Skeletal muscle tissue (tissue), 4 donors: ENCODE results near the gene PEA15. TPM values are rescaled to one million over a fixed set of nuclear protein-coding genes. Genes with fewer than 3 reads are reported as not detected.

Experiments
- H3K27ac ChIP-seq: one replicate; pipeline ENCODE4 v1.7.0; 2013; ENCODE audit warnings: mild to moderate bottlenecking, low read depth, low read length, inconsistent platforms
- H3K27me3 ChIP-seq, 3 donors: one replicate each; pipeline ENCODE4 v1.7.0; 2013; ENCODE audit warnings: low read length in 3 of 3; ENCODE audit not compliant: control insufficient read depth in 3 of 3, insufficient read depth in 3 of 3
- H3K36me3 ChIP-seq, 3 donors: one replicate each; pipeline ENCODE4 v1.7.0; 2013; ENCODE audit warnings: low read length in 3 of 3; ENCODE audit not compliant: control insufficient read depth in 3 of 3, insufficient read depth in 3 of 3
- H3K4me1 ChIP-seq, 3 donors: one replicate each; pipeline ENCODE4 v1.7.0; 2013; ENCODE audit warnings: low read length in 3 of 3, mild to moderate bottlenecking in 3 of 3; ENCODE audit not compliant: control insufficient read depth in 3 of 3, insufficient read depth in 3 of 3
- H3K4me3 ChIP-seq, 3 donors: one replicate each; pipeline ENCODE4 v1.7.0; 2013; ENCODE audit warnings: low read length in 3 of 3
- H3K9ac ChIP-seq, 3 donors: one replicate each; pipeline ENCODE4 v1.7.0; 2013; ENCODE audit warnings: low read length in 3 of 3, mild to moderate bottlenecking in 3 of 3, moderate library complexity in 2 of 3, low read depth in 1 of 3
- H3K9me3 ChIP-seq, 3 donors: one replicate each; pipeline ENCODE4 v1.7.0; 2013; ENCODE audit warnings: low read length in 3 of 3; ENCODE audit not compliant: control insufficient read depth in 3 of 3
- total RNA-seq: library from RNA; depleted of rRNA; stranded (reverse); fragments of >200 nt; gene quantifications from one replicate; pipeline ENCODE4 v1.2.3, GENCODE V29; 2014
- donor health status: Osteomylitis.

The PEA15 gene
- total RNA-seq, 1 donor from 2014 or later, result 26.1 TPM

DNA sequence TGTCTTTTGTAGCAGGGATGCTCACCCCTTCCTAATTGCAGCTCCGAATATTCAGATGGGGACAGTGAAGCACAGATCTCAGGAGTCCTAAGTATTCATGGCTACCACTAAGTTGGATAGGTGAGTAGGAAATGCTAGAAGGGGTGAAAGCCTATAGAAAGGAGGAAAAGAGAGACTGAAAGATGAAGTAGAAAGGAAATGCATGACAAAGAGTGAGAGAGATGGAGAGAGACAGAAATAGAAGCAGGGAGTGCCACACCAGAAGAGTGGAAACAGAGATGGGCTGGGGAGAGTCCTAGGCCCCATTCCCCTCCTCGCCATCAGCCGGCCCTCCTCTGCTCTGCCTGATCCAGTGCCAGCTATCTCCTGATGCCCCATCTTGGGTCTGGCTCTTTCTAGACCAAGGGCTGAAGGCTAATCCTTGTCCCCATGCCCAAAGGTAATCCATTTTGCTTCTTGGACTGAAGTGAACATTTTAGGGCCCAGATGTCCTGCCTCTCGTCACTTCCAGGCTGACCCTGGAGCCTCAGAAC lies 2.0 kb downstream of the PEA15 start:
- no peaks in the 10 kb centered on the region for H3K9me3 ChIP-seq
- H3K27ac ChIP-seq, result peak overlapping the region; percentile 88
- no peaks in the 10 kb centered on the region for H3K27me3 ChIP-seq
- H3K36me3 ChIP-seq, result peaks cover 12 to 25% (median 15%) of the 10 kb centered on the region in 3 donors
- H3K4me3 ChIP-seq, result peak overlapping the region in 1 of 3 donors; percentile 27
- H3K9ac ChIP-seq, result peak overlapping the region in 1 of 3 donors; percentile 3
- peaks cover 57 to 70% (median 66%) of the 10 kb centered on the region in 3 donors for H3K4me1 ChIP-seq

DNA sequence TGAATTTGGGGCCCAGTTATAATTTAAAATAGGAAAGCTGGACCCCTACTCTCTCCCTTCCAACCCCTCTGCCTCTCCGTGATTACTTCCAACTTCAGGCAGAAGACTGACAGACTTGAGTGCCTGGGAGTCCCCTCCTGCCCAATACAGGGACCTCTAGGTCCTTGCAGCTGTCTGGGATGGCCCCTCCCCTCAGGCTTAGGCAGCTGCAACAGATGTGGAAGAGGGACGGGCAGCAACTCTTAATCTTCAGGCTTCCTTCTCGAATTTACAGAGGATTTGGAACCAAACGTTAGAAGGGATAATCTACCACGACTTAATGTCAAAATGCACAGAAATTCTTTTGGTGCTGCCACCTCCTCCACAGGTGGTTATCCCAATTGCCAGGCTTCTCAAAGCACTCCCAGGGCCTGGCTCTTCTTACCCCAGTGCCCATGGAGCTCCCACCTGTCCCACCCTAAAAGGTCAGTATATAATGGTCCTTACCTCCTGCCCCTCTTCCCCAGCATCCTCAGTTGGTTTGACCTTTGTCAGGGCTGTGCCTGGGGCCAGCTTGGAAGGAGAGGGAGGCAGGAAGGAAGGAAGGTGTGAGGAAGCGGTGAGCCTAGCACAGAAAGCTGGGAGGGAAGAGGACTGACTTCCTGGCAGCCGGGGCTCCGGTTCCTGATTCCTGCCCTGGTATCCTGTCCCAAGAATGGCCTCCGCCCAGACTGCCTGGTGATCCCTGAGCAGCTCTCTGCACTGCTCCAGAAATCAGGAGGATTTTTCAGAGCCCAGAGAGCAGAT lies 2.8 kb downstream of the PEA15 start:
- H3K36me3 ChIP-seq, result peaks cover 13 to 25% (median 16%) of the 10 kb centered on the region in 3 donors
- H3K9ac ChIP-seq, result peak overlapping the region; percentile 3 to 50 (median 21)
- H3K4me3 ChIP-seq, result peak overlapping the region in 1 of 3 donors; percentile 45
- no peaks in the 10 kb centered on the region for H3K27me3 ChIP-seq
- H3K9me3 ChIP-seq, result no peaks in the 10 kb centered on the region
- peaks cover 57 to 70% (median 66%) of the 10 kb centered on the region in 3 donors for H3K4me1 ChIP-seq
- peak overlapping the region; percentile 88 for H3K27ac ChIP-seq

DNA sequence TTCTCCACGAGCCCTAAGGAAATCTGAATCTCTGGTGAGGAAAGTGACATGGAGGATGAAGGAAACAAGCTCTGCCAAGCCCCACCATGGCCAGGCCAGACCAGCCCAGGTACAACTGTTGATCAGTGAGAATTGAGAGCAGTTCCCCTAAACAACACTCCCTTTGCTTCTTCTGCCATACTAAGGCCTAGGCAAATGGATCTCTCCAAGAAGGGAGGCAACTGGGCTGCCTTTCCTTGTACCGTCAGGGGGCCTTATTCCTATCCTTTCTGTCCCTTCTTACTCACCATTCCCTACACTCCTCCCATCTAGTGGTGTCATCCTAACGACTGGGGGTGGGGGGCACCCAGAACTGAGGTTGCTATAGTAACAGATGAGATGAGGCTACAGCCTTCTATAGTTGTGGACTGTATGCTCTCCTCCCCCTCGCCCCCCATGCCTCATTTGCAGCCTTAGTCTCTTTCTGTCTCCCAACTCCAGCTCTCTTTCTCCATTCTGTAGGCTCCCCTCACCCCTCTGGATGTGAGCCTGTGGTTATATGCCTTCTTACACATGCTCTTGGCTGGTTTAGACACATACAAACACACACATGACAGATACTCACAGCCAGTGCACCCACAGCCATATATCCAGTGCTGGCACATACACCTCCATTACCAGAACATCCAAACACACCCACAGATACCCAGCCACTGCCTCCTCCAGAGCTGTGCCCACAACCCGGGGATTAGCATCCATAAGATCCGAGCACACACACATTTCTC lies 3.6 kb downstream of the PEA15 start:
- H3K4me1 ChIP-seq, result peaks cover 57 to 70% (median 66%) of the 10 kb centered on the region in 3 donors
- peaks cover 19 to 33% (median 23%) of the 10 kb centered on the region in 3 donors for H3K36me3 ChIP-seq
- H3K27ac ChIP-seq, result peak overlapping the region; percentile 88
- H3K4me3 ChIP-seq, result peak overlapping the region in 1 of 3 donors; percentile 29
- no peaks in the 10 kb centered on the region for H3K27me3 ChIP-seq
- H3K9me3 ChIP-seq, result no peaks in the 10 kb centered on the region
- peak overlapping the region in 1 of 3 donors; percentile 50 for H3K9ac ChIP-seq

DNA sequence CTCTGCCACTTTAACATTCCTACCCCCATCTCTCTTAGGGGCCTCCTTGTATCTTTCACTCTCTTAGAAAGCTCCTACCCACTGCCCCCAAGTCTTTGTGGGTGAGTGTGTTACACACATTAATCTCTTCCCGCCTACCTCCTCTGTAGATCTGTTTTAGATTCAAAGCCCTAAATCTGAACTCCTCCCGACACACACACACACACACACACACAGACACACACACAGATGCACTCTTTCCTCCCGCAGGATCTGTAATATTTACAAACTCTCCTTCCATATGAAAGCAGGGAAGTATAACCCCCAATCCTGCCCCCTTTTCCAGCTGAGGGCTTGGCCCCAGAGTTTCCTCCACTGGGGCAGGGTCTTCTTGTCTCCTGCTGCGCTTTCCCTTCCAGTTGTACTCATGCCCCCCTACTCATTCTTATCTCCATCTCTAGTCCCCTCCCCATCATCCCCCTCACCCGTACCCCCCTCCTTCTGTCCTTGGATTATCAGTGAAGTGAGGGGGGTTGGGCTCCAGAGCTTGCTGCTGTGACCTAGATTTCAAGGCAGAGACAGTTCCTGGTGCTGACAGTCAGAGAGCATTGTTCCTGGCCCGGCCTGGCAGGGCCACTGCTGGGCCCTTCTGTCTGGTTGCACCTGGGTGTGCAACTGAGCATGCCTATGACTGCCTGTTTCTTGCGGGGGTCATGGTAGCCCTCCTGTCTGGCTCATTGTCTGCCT lies 4.3 kb downstream of the PEA15 start:
- Histone ChIP-seq H3K4me3 (no peak overlapping the region), H3K9ac (peak overlapping the region in 2 of 3 donors; percentile 59 to 64), H3K27ac (peak overlapping the region; percentile 88), H3K9me3 (no peaks in the 10 kb centered on the region), H3K27me3 (no peaks in the 10 kb centered on the region), H3K4me1 (peaks cover 56 to 62% (median 58%) of the 10 kb centered on the region in 3 donors), H3K36me3 (peaks cover 26 to 40% (median 29%) of the 10 kb centered on the region in 3 donors)

DNA sequence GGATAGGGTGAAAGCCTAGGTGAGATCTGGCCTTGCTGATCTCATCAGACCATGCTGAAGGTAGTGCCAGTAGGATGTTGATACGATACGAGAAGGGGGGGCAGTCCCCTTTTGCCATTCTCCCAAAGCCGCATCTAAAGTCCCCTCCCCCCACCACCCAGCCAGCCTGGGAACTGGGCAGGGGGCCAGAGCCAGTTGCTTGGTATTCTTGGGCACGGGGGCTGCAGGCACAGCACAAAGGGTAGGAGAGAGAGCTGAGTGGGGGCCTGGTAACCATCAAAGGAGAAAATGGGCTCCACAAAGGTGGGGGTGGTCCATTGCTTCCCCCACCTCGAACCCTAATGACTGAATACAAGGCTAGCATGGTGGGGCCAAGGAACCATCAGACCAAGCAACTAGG lies 5.4 kb downstream of the PEA15 start:
- Histone ChIP-seq H3K27ac (peak overlapping the region; percentile 88), H3K27me3 (no peaks in the 10 kb centered on the region), H3K9ac (peak overlapping the region in 1 of 3 donors; percentile 35), H3K36me3 (peaks cover 33 to 50% (median 37%) of the 10 kb centered on the region in 3 donors), H3K4me3 (no peak overlapping the region), H3K9me3 (no peaks in the 10 kb centered on the region), H3K4me1 (peaks cover 50 to 54% (median 52%) of the 10 kb centered on the region in 3 donors)

DNA sequence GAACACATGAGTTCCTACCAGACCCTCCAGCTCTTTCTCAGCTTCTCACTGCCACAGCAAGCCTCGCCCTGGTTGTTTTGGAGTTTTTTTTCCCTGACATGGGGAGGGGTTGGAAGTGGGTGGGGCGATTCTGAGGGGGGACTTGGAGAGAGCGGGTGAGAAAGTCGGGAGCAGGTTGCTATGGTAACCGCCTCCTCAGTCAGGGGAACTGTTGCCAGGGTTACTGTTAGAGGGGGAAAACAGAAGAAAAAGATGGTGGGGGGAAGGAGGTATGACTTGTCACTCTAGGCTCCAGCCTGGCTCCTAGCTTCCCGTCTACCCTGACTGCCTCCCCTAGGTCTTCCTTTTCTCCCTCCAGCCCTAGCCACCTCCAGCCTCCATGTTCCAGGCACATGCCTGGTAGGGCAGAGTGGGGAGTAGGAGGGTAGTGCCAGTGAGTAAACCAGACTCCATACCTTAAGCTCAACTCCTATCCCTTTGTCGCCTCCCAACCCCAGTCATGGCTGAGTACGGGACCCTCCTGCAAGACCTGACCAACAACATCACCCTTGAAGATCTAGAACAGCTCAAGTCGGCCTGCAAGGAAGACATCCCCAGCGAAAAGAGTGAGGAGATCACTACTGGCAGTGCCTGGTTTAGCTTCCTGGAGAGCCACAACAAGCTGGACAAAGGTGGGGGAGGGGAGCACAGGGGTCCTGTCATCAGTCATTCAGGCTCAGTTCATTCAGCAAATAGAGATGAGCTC lies 6.0 kb downstream of the PEA15 start:
- no peaks in the 10 kb centered on the region for H3K27me3 ChIP-seq
- H3K9ac ChIP-seq, result no peak overlapping the region
- H3K4me1 ChIP-seq, result peaks cover 46 to 47% (median 47%) of the 10 kb centered on the region in 3 donors
- no peaks in the 10 kb centered on the region for H3K9me3 ChIP-seq
- H3K4me3 ChIP-seq, result no peak overlapping the region
- peak overlapping the region; percentile 88 for H3K27ac ChIP-seq
- H3K36me3 ChIP-seq, result peaks cover 40 to 56% (median 43%) of the 10 kb centered on the region in 3 donors

DNA sequence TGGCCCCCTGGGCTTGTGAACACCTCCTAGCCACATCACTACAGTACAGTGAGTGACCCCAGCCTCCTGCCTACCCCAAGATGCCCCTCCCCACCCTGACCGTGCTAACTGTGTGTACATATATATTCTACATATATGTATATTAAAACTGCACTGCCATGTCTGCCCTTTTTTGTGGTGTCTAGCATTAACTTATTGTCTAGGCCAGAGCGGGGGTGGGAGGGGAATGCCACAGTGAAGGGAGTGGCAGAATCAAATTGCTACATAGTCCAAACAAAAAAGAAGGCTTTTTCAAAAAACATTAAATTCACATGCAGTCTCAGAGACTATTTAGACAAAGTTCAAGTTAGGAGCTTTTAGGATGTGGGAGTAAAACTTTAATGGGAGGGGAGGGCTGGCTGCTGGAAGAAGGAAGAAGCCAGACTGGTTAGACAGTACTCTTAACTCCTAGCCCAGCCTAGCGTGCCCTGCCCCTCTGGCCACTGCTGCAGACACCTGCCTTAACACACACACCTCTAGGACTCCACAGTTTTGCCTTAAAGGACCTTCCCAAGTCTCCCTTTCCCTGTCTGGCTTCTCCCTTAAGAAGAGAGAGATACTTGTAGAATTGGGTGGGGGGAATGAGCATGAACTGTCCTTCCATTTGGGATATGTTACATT lies 9.4 kb downstream of the PEA15 start:
- Histone ChIP-seq H3K27ac (no peak overlapping the region), H3K9ac (no peak overlapping the region), H3K4me1 (peaks cover 27 to 31% (median 30%) of the 10 kb centered on the region in 3 donors)

DNA sequence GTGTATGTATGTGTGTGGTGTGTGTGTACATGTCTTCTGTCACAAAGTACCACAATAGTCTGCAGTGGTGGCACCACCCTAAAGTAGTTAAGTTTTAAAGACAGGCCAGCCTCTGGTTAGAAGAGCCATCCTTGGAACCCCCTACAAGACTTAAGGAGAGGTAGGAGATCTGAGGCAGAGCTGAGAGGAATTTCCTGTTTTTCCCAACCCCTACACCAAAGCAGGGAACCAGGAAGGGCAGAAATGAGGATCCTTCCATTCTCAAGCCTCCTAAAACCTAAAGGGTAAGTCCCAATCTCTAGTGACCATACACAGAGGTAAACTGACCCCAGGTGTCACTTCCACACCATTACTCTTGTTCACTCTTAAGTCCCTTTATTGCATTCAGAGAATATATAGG lies 11.1 kb downstream of the PEA15 start:
- peaks cover 18 to 21% (median 20%) of the 10 kb centered on the region in 3 donors for H3K4me1 ChIP-seq
- H3K27me3 ChIP-seq, result no peaks in the 10 kb centered on the region
- no peak overlapping the region for H3K4me3 ChIP-seq
- H3K36me3 ChIP-seq, result peaks cover 72 to 86% (median 84%) of the 10 kb centered on the region in 3 donors
- H3K9ac ChIP-seq, result no peak overlapping the region
- no peaks in the 10 kb centered on the region for H3K9me3 ChIP-seq
- H3K27ac ChIP-seq, result no peak overlapping the region

More for the DNA sequence above, 9.4 kb downstream of the PEA15 start:
- no peaks in the 10 kb centered on the region for H3K27me3 ChIP-seq
- H3K4me3 ChIP-seq, result no peak overlapping the region
- peaks cover 60 to 78% (median 73%) of the 10 kb centered on the region in 3 donors for H3K36me3 ChIP-seq
- no peaks in the 10 kb centered on the region for H3K9me3 ChIP-seq
